GM10266 (cell line): Measurements from ENCODE around the gene OXNAD1.

Experiments
- DNase-seq: peaks from one replicate; pipeline ENCODE4 v3.0.0; 2012; ENCODE audit errors: extremely low spot score
- TF ChIP-seq, protein P1 (sequence below): IDR thresholded peaks from 2 replicates; pipeline ENCODE4 v1.5.1; 2012; ENCODE audit warnings: mild to moderate bottlenecking, low read depth; ENCODE audit not compliant: control insufficient read depth, insufficient read depth; ENCODE audit errors: missing control alignments

The OXNAD1 gene

DNA sequence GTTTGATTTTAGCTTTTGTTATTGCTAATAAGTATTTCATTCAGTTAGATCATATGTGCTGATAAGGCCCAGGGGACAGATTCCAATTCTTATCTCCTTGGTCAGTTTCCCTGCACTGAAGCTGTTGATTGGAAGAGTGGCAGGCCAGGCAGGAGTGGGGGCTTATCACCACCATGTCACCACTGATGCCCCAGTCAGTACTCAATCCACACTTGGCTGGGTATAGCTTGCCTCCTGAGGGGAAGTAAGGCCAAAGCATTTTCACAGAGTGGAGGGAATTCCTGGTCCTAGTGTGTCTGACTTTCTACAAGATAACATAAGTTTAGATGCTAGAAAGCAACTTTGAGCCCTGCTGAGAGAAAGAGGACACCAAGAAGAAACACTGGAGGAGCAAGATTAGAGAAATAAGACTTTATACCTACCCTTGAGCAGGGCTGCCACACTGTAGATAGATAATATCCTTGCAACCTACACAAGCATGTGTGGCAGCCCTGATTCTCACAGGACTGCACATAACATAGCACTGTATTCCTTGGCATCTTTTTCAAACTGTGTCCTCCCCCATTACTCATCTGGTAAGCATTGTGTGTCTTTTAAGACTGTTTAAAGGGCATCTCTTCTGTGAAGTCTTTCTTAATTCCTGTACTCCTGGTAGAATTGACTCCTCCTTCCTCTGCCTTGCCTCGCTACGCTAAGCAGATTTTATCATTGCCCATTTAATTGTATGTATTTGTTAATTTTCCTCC is 24.3 kb downstream of the OXNAD1 start:
- TF ChIP-seq, protein P1, sequence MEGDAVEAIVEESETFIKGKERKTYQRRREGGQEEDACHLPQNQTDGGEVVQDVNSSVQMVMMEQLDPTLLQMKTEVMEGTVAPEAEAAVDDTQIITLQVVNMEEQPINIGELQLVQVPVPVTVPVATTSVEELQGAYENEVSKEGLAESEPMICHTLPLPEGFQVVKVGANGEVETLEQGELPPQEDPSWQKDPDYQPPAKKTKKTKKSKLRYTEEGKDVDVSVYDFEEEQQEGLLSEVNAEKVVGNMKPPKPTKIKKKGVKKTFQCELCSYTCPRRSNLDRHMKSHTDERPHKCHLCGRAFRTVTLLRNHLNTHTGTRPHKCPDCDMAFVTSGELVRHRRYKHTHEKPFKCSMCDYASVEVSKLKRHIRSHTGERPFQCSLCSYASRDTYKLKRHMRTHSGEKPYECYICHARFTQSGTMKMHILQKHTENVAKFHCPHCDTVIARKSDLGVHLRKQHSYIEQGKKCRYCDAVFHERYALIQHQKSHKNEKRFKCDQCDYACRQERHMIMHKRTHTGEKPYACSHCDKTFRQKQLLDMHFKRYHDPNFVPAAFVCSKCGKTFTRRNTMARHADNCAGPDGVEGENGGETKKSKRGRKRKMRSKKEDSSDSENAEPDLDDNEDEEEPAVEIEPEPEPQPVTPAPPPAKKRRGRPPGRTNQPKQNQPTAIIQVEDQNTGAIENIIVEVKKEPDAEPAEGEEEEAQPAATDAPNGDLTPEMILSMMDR: no peak
- DNase-seq: no peak

DNA sequence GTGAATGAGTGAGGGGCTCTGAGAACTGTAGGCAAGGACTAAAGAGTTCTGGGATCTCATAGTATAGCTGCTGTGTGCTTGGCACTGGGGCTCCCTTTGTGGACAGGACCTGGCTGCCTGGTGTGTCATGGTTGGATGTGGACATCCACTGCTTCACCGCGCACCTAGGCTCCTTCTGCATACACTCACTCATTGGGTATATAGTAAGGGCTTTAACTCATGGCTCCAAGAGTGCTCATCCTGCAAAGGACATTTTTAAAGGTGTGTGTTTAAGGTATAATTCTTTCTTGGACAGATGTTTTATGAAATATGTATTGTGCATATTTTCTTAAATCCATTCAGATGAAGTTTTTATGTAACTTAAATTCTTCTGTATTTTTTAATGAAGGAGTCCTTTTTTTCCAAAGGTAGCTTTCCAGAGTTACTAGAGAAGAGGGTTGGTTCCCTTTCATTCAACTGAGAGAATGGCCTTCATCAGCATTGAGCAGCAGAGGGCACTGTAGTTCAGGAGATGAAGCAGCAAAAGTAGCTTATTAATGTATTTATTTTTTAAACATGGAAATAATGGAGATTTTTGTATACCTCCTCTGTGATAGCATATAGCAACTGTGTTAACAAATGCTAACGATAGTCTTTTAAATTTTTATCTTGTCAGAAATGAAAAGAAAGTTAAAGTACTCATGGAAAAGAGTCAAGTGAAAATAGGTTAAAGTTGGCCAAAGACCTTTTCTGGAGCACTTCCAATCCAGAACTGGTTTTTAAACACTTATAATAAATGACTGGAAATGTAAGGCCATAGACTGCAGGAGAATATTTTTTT is 25.2 kb downstream of the OXNAD1 start:
- DNase-seq: peak; percentile 46
- TF ChIP-seq, protein P1: peak; percentile 86

DNA sequence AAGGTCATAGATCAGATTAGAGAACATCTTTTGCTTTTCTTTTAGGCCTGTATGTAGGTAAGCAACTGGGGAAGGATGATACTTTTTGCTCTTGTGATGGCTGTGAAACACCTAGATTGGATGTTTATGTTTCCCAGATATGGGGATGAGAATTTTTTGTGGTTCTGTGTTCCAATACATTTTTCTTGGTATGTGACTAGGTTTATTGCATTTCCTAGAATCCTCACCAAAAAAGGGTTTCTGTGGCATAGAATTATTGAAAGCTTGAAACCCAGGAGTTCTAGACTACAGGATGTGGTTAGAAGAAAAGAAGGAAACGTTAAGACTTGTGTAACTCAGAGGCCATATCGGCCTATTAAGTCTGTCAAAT is 25.8 kb downstream of the OXNAD1 start:
- DNase-seq: no peak
- TF ChIP-seq, protein P1: no peak

GRCh38 chr3:16294844-16295243 is 29.8 kb downstream of the OXNAD1 start:
- TF ChIP-seq, protein P1: no peak
- DNase-seq: no peak

DNA sequence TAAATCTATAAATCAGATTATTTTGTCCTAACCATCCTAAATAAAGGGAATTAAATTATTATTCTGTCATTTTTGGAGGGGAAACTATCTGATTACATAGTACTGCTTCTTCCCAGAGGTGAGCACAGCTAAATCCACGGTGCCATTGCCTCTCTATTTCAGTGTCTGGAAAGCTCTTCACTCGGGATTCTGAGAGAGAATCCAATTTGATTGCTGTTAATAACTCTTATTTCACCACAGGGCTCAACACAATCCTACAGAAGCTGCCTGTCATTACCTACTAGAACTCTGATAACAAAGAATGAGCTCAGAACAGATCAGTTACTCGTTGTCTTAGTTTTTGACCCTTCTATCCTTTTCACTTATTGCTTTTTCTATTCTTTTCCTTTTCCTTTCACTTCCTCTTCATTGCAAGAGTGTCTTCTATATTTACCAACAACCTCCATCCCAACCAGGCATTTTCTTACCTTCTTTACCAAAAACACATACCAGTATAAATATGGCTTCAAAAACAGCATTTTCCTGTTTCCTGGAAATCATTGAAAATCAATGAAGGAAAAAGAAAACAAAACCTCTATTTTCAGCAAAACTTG is 30.4 kb downstream of the OXNAD1 start:
- TF ChIP-seq, protein P1: no peak
- DNase-seq: no peak

DNA sequence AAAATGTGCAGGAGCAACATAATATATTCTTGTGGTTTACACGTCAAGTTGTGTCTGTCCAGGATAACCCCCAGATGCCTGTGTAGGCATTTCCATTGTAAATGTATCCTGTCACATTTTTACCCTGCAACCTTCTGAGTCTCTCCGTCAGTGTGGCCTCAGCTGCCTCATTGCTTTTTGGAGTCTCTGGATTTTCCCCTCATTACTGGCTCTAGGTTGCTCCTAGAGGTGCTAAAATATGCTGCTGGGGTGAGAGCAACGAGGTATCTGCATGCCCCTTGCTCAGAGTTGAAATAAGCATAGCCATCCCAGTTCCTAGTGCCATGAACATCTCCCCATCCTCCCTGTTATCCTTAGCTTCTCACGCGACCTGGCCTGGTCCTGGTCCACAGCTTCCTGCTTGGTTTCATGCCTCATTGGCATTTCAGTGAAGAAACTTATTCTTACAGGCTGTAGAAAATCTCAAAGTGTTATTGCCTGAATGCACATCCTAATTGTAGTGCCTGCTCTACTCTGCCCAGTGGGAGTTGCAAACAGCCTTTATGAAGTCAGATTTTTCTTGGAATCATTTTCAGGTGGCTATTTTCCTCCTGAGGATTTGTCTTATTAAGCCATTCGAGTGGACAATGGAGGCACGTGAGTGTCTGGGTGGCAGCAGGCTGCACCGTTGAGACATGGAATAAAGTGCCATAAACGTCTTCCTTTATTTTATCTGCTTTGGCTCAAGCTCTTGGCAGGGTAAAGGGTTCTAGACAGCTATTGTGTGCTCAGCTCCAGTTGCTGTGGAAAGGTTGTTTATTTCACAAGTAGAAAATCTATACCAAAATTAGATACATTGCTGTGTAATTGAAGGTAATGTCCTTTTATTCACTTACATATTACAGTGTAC is 33.2 kb downstream of the OXNAD1 start:
- DNase-seq: no peak
- TF ChIP-seq, protein P1: no peak
